Measurements from ENCODE around the gene KDM4D.

The KDM4D gene

DNA sequence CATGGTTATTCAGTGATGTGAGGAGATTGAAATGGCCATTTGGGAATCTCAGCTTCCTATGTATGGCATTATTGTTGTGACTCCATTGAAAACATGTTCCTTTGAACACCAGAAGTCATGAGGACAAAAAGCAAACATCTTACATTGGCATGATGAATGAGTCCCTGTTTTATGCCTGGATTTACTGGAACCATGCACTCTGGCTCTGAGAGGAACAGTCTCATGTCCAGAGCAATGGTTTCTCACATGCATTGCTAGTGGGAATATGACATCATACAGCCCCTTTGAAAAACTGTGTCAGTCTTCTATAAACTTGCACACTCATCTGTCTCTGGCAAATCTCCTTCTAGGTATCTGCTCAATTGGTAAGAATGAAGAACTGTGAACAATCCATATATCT lies 72.3 kb downstream of the KDM4D start:
- no peak overlapping the region for H3K4me3 ChIP-seq (ENCODE audit: low read depth in 1 of 5, low read length in 5 of 5)
- H3K4me1 ChIP-seq (ENCODE audit: control insufficient read depth in 5 of 5, insufficient read depth in 5 of 5, low read length in 5 of 5): no peaks in the 10 kb centered on the region
- no peak overlapping the region for H3K27ac ChIP-seq (ENCODE audit: low read depth, low read length)
- no peaks in the 10 kb centered on the region for H3K9me3 ChIP-seq (ENCODE audit: control insufficient read depth in 5 of 5, low read length in 5 of 5)
- peaks cover 0 to 16% (median 4%) of the 10 kb centered on the region in 5 donors for H3K27me3 ChIP-seq (ENCODE audit: control insufficient read depth in 5 of 5, insufficient read depth in 4 of 5, low read length in 5 of 5)
- H3K9ac ChIP-seq (ENCODE audit: low read length in 5 of 5): no peak overlapping the region
- no peaks in the 10 kb centered on the region for H3K36me3 ChIP-seq (ENCODE audit: control insufficient read depth in 5 of 5, insufficient read depth in 5 of 5, low read length in 5 of 5)

Measured in subcutaneous abdominal adipose tissue (tissue), 5 donors.